IPS DF 4.7 (cell line): Measurements from ENCODE around the gene RNASE7.
"Not testable (repeated sequence)": the region's sequence is repeated elsewhere in the genome, so short reads cannot be mapped to it uniquely, and the experiment has no call there.

Experiments
- DNase-seq: peaks from one replicate; pipeline ENCODE4 v3.0.0-alpha.2; 2013; ENCODE audit warnings: low spot score; ENCODE audit errors: extremely low read depth

The RNASE7 gene

GRCh38 chr14:21023174-21023573, 19.0 kb upstream of the RNASE7 start:
- no peak for DNase-seq

GRCh38 chr14:21023817-21024584, 18.2 kb upstream of the RNASE7 start:
- no peak for DNase-seq

- DNase-seq, result no peak
These were observed 17.4 kb upstream of the RNASE7 start, which contains the start of gene NDRG2 for GRCh38 chr14:21024585-21025370. Gene NDRG2, minus strand, starts transcription at chr14:21025061. Its CDS starts 1,746 bp downstream, at chr14:21023315.

- DNase-seq, result no peak
These were observed 16.5 kb upstream of the RNASE7 start for GRCh38 chr14:21025371-21026273.

- no peak for DNase-seq
These were observed 15.7 kb upstream of the RNASE7 start for GRCh38 chr14:21026274-21026987.

- DNase-seq, result no peak
These were observed 15.2 kb upstream of the RNASE7 start for GRCh38 chr14:21026988-21027315.

- DNase-seq, result no peak
These were observed 12.2 kb upstream of the RNASE7 start, which contains the start of gene TPPP2 for GRCh38 chr14:21029917-21030316. Gene TPPP2, plus strand, starts transcription at chr14:21030217. Its CDS starts 365 bp downstream, at chr14:21030582.

- DNase-seq, result no peak
These were observed 11.6 kb upstream of the RNASE7 start for GRCh38 chr14:21030531-21030930.

GRCh38 chr14:21032326-21033132, 9.6 kb upstream of the RNASE7 start:
- no peak for DNase-seq

- no peak for DNase-seq
These were observed 8.9 kb upstream of the RNASE7 start for GRCh38 chr14:21033133-21033698.

GRCh38 chr14:21034707-21035106, 7.5 kb upstream of the RNASE7 start, which contains the start of gene RNASE13:
Gene RNASE13, minus strand, starts transcription at chr14:21034807. Its CDS starts 519 bp downstream, at chr14:21034288.
- DNase-seq, result no peak

GRCh38 chr14:21036751-21037150, 5.4 kb upstream of the RNASE7 start:
- DNase-seq, result no peak

- no peak for DNase-seq
These were observed 5.0 kb upstream of the RNASE7 start for GRCh38 chr14:21037156-21037555.

GRCh38 chr14:21038441-21039422, 3.4 kb upstream of the RNASE7 start:
- DNase-seq, result no peak

GRCh38 chr14:21039585-21040369, 2.4 kb upstream of the RNASE7 start:
- no peak for DNase-seq

GRCh38 chr14:21040370-21040925, 1.7 kb upstream of the RNASE7 start:
- no peak for DNase-seq

- not testable (repeated sequence) for DNase-seq
These were observed 1.2 kb upstream of the RNASE7 start for GRCh38 chr14:21040941-21041340.
